Neural cell (in vitro differentiated cells): ENCODE data around the gene PUM2. TPM values are rescaled to one million over a fixed set of nuclear protein-coding genes. Genes with fewer than 3 reads are reported as not detected.

Source experiments
- H2AFZ ChIP-seq: fragments of 200-600, 300-800 bp; sonication (generic), shearing (Covaris generic); 2 replicates; pipeline ENCODE4 v1.6.0; 2014; ENCODE audit warnings: low read depth, mild to moderate bottlenecking, antibody characterized with exemption, low read length, moderate library complexity
- H3F3A ChIP-seq: fragments of 200-600 bp; shearing (Covaris generic); 2 replicates; pipeline ENCODE4 v1.6.1; 2016; ENCODE audit warnings: mild to moderate bottlenecking, moderate library complexity, mixed read lengths, antibody characterized with exemption, low read length; ENCODE audit not compliant: insufficient read depth, poor library complexity, severe bottlenecking
- H3K27ac ChIP-seq: fragments of 200-600, 300-800 bp; sonication (generic), shearing (Covaris generic); 2 replicates; pipeline ENCODE4 v1.5.1; 2014; ENCODE audit warnings: mild to moderate bottlenecking, low read length, moderate library complexity
- H3K27me3 ChIP-seq: fragments of 300-800, 200-600 bp; sonication (generic), shearing (Covaris generic); 2 replicates; pipeline ENCODE4 v1.6.0; 2014; ENCODE audit warnings: mild to moderate bottlenecking, low read depth, low read length, moderate library complexity; ENCODE audit not compliant: insufficient read depth
- H3K36me3 ChIP-seq: fragments of 300-800, 200-600 bp; sonication (generic), shearing (Covaris generic); 2 replicates; pipeline ENCODE4 v1.5.1; 2014; ENCODE audit warnings: mild to moderate bottlenecking, antibody characterized with exemption, low read length, moderate library complexity; ENCODE audit not compliant: insufficient read depth
- H3K4me2 ChIP-seq: fragments of 300-800, 200-600 bp; sonication (generic), shearing (Covaris generic); 2 replicates; pipeline ENCODE4 v1.6.0; 2014; ENCODE audit warnings: mild to moderate bottlenecking, low read length
- H3K4me3 ChIP-seq: fragments of 300-800, 200-600 bp; sonication (generic), shearing (Covaris generic); 2 replicates; pipeline ENCODE4 v1.5.1; 2014; ENCODE audit warnings: mild to moderate bottlenecking, low read length, moderate library complexity
- H3K79me2 ChIP-seq: fragments of 200-600 bp; shearing (Covaris generic); replicated peaks from 2 replicates; pipeline ENCODE4 v1.6.0; 2014; ENCODE audit warnings: mild to moderate bottlenecking, low read length, moderate library complexity; ENCODE audit not compliant: insufficient read depth
- H3K9ac ChIP-seq: fragments of 300-800, 200-600 bp; sonication (generic), shearing (Covaris generic); 2 replicates; pipeline ENCODE4 v1.6.1; 2016; ENCODE audit warnings: mild to moderate bottlenecking, low read length, mixed read lengths
- H3K9me2 ChIP-seq: fragments of 200-600 bp; shearing (Covaris generic); 2 replicates; pipeline ENCODE4 v1.6.1; 2016; ENCODE audit warnings: mild to moderate bottlenecking, low read length, mixed read lengths; ENCODE audit not compliant: insufficient read depth
- H3K9me3 ChIP-seq: fragments of 200-600, 300-800 bp; sonication (generic), shearing (Covaris generic); 2 replicates; pipeline ENCODE4 v1.6.1; 2016; ENCODE audit warnings: mild to moderate bottlenecking, mixed run types, low read length, moderate library complexity, mixed read lengths
- H4K20me1 ChIP-seq: fragments of 200-600 bp; shearing (Covaris generic); 2 replicates; pipeline ENCODE4 v1.6.1; 2016; ENCODE audit warnings: mild to moderate bottlenecking, mixed run types; ENCODE audit not compliant: insufficient read depth
- EP300 ChIP-seq: fragments of 450-650 bp; conservative IDR thresholded peaks from 2 replicates; pipeline ENCODE4 v1.6.1; 2014; ENCODE audit warnings: antibody characterized with exemption, mild to moderate bottlenecking, moderate library complexity; ENCODE audit not compliant: poor library complexity, severe bottlenecking
- EZH2 ChIP-seq: fragments of 200-600, 300-800 bp; shearing (Covaris generic), sonication (generic); IDR thresholded peaks from 2 replicates; pipeline ENCODE4 v1.6.1; 2014; ENCODE audit warnings: antibody characterized with exemption, low read length, borderline replicate concordance, mild to moderate bottlenecking; ENCODE audit not compliant: insufficient read depth, poor library complexity, severe bottlenecking
- MXI1 ChIP-seq: fragments of 450-650 bp; conservative IDR thresholded peaks from 2 replicates; pipeline ENCODE4 v1.6.1; 2014; ENCODE audit warnings: antibody characterized with exemption, mild to moderate bottlenecking; ENCODE audit not compliant: poor library complexity, severe bottlenecking
- POLR2AphosphoS5 ChIP-seq: IDR thresholded peaks from 2 replicates; pipeline ENCODE4 v1.6.1; 2012
- RAD21 ChIP-seq: fragments of 450-650 bp; conservative IDR thresholded peaks from 2 replicates; pipeline ENCODE4 v1.6.1; 2014; ENCODE audit warnings: antibody characterized with exemption, mild to moderate bottlenecking, moderate library complexity
- SMC3 ChIP-seq: fragments of 450-650 bp; conservative IDR thresholded peaks from 2 replicates; pipeline ENCODE4 v1.6.1; 2014; ENCODE audit warnings: antibody characterized with exemption, mild to moderate bottlenecking, moderate library complexity; ENCODE audit not compliant: poor library complexity
- TAF1 ChIP-seq: IDR thresholded peaks from 2 replicates; pipeline ENCODE4 v1.6.1; 2012; ENCODE audit warnings: low read depth
- polyA plus RNA-seq: library from polyadenylated mRNA; depleted of rRNA; stranded (reverse); fragments of >200 nt; gene quantifications from 2 replicates; pipeline ENCODE4 v1.2.3, GENCODE V29; 2014
- TF ChIP-seq, protein P1 (sequence below): fragments of 450-650 bp; IDR thresholded peaks from 2 replicates; pipeline ENCODE4 v1.5.1; 2014; ENCODE audit warnings: antibody characterized with exemption, mild to moderate bottlenecking, moderate library complexity; ENCODE audit not compliant: poor library complexity, severe bottlenecking
- TF ChIP-seq, protein P2 (sequence below): IDR thresholded peaks from 2 replicates; pipeline ENCODE4 v1.6.1; 2012; ENCODE audit warnings: borderline replicate concordance

The PUM2 gene
- polyA plus RNA-seq, 1 donor from 2014 or later = 37.0 TPM

DNA sequence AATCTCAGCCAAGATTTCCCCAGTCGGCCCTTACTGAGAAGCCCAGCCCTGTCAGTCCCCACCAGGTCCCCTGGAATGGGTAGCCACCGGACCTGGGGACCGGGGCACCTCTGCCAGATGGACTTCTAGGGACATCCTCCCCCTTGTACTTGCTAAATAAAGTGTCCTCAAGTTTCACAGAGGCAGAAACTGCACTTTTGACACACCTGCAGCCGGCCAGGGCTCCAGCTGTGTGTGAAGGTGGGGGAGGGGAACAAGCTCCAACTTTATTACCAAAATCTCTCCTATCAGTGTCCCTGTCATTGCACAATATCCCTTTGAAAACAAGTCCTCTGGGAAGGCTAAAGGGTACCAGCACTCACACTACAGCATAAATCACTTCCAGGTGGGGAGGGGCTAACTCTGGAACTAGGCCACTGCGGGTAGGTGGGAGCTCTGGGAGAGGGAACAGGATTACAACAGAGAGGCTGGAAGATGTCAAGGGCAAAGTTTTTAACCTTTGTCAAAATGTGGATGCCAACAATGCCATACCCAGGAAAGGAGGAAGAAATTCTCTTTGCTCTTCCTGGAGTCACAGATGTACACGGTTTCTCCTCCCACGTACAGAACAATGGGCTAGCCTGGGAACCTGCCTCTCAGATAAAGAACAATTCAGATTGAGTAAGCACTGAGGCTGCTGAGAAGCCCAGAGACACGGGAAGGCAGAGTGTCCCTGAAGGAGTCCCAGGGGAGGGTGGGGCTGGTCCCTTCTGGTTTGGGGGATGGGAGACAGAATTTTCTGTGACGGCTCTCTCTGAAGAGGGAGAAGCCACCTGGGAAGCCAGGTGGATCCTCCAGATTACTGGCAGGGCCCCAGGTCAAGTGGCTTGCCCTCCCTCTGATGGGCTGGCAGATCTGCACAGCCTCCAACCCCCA lies 136.7 kb downstream of the PUM2 start:
- TF ChIP-seq SMC3 = no peak
- TF ChIP-seq MXI1 = no peak
- TF ChIP-seq RAD21 = no peak
- TF ChIP-seq, protein P1, sequence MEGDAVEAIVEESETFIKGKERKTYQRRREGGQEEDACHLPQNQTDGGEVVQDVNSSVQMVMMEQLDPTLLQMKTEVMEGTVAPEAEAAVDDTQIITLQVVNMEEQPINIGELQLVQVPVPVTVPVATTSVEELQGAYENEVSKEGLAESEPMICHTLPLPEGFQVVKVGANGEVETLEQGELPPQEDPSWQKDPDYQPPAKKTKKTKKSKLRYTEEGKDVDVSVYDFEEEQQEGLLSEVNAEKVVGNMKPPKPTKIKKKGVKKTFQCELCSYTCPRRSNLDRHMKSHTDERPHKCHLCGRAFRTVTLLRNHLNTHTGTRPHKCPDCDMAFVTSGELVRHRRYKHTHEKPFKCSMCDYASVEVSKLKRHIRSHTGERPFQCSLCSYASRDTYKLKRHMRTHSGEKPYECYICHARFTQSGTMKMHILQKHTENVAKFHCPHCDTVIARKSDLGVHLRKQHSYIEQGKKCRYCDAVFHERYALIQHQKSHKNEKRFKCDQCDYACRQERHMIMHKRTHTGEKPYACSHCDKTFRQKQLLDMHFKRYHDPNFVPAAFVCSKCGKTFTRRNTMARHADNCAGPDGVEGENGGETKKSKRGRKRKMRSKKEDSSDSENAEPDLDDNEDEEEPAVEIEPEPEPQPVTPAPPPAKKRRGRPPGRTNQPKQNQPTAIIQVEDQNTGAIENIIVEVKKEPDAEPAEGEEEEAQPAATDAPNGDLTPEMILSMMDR = no peak
- TF ChIP-seq POLR2AphosphoS5 = no peak
- TF ChIP-seq EZH2 = no peak
- Histone ChIP-seq H3K36me3 (no peaks in the 10 kb centered on the region), H3K4me2 (no peak overlapping the region), H3K27ac (no peak overlapping the region), H3K9me3 (no peaks in the 10 kb centered on the region), H4K20me1 (no peaks in the 10 kb centered on the region), H3K9me2 (no peaks in the 10 kb centered on the region), H3K79me2 (no peaks in the 10 kb centered on the region), H3K9ac (no peak overlapping the region), H3F3A (no peaks in the 10 kb centered on the region), H2AFZ (no peak overlapping the region), H3K4me3 (no peak overlapping the region), H3K27me3 (no peaks in the 10 kb centered on the region)

DNA sequence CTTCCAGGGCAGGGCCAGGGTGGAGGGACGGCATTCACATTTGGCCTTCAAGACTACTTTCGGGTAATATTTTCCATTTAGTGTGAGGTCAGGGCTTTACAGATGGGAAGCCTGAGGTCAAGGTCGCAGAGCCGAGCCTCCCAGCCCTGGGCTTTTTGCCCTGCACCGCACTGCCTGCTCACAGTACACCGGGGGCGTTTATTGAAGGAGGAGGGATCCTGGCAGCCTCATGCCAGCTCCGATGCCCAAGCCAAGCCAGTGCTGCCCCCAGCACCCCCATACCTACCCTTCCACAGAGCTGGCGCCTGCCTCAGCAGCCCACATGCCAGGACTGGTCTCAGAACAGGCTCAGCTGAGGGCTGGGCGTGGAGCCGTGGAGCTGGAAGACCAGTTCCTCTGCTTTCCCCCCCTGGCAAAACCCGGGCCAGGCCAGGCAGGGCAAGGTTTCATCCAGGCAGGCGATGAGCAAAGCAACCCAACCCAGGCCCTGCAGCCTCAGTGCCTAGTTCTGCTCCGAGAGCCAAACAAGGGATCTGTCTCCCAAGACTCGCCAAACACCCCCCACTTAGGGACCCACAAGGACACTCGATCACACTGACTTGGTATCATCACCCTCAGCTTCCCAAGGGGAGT lies 137.7 kb downstream of the PUM2 start:
- Histone ChIP-seq H2AFZ (no peak overlapping the region), H3K79me2 (no peaks in the 10 kb centered on the region)

More for the DNA sequence above, 137.7 kb downstream of the PUM2 start:
- H3K9me2 ChIP-seq = no peaks in the 10 kb centered on the region
- no peak overlapping the region for H3K9ac ChIP-seq
- no peaks in the 10 kb centered on the region for H4K20me1 ChIP-seq
- no peaks in the 10 kb centered on the region for H3K9me3 ChIP-seq
- no peaks in the 10 kb centered on the region for H3K36me3 ChIP-seq
- no peaks in the 10 kb centered on the region for H3F3A ChIP-seq
- TF ChIP-seq MXI1 = no peak
- TF ChIP-seq RAD21 = no peak
- TF ChIP-seq, protein P1 = no peak
- no peak for TF ChIP-seq TAF1
- TF ChIP-seq, protein P2, sequence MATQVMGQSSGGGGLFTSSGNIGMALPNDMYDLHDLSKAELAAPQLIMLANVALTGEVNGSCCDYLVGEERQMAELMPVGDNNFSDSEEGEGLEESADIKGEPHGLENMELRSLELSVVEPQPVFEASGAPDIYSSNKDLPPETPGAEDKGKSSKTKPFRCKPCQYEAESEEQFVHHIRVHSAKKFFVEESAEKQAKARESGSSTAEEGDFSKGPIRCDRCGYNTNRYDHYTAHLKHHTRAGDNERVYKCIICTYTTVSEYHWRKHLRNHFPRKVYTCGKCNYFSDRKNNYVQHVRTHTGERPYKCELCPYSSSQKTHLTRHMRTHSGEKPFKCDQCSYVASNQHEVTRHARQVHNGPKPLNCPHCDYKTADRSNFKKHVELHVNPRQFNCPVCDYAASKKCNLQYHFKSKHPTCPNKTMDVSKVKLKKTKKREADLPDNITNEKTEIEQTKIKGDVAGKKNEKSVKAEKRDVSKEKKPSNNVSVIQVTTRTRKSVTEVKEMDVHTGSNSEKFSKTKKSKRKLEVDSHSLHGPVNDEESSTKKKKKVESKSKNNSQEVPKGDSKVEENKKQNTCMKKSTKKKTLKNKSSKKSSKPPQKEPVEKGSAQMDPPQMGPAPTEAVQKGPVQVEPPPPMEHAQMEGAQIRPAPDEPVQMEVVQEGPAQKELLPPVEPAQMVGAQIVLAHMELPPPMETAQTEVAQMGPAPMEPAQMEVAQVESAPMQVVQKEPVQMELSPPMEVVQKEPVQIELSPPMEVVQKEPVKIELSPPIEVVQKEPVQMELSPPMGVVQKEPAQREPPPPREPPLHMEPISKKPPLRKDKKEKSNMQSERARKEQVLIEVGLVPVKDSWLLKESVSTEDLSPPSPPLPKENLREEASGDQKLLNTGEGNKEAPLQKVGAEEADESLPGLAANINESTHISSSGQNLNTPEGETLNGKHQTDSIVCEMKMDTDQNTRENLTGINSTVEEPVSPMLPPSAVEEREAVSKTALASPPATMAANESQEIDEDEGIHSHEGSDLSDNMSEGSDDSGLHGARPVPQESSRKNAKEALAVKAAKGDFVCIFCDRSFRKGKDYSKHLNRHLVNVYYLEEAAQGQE = no peak
- TF ChIP-seq EZH2 = no peak
- TF ChIP-seq POLR2AphosphoS5 = no peak
- no peak for TF ChIP-seq SMC3
- no peak for TF ChIP-seq EP300
- H3K4me3 ChIP-seq = no peak overlapping the region
- H3K27ac ChIP-seq = no peak overlapping the region
- no peak overlapping the region for H3K4me2 ChIP-seq
- no peaks in the 10 kb centered on the region for H3K27me3 ChIP-seq
